22Rv1 (cell line): ENCODE data around the gene MICAL1.

Source experiments
- CTCF ChIP-seq: fragments of 450-650 bp; IDR thresholded peaks from 2 replicates; pipeline ENCODE4 v1.5.1; 2017; ENCODE audit warnings: mild to moderate bottlenecking
- ZFX ChIP-seq: fragments of 450-650 bp; IDR thresholded peaks from 2 replicates; pipeline ENCODE4 v1.6.1; 2017; ENCODE audit warnings: antibody characterized with exemption, borderline replicate concordance

- TF ChIP-seq CTCF (peak; percentile 49), ZFX (no peak)
Observed at GRCh38 chr6:109441069-109441816, 14.3 kb downstream of the MICAL1 start.
